Heart right ventricle (tissue), 16 donors: Measurements from ENCODE around the gene RPP25L. TPM values are rescaled to one million over a fixed set of nuclear protein-coding genes. Genes with fewer than 3 reads are reported as not detected.
A peak's percentile ranks its signal among the peaks of the same experiment; 100 is the strongest.

Source experiments
- ATAC-seq, 8 donors: fragments of 200-7000 bp; cut with Tn5 transposase; one replicate each; pipeline ENCODE4 v1.9.1; 2020; ENCODE audit warnings: mild to moderate bottlenecking in 8 of 8, moderate library complexity in 8 of 8, moderate number of reproducible peaks in 1 of 8
- DNase-seq, 2 donors: peaks; one replicate each; pipeline ENCODE4 v3.0.0-alpha.2; 2020
- H3K27ac ChIP-seq, 10 donors: fragments of 200-600 bp; sonication (generic) in 2 of 10; one replicate each; pipeline versions ENCODE4 v1.5.0 to v1.8.0; 2020 to 2022; ENCODE audit warnings: mild to moderate bottlenecking in 3 of 10
- H3K27me3 ChIP-seq, 7 donors: fragments of 200-600 bp; one replicate each; pipeline ENCODE4 v1.8.0; 2021 to 2022; ENCODE audit warnings: mild to moderate bottlenecking in 2 of 7
- H3K36me3 ChIP-seq, 9 donors: fragments of 200-600 bp; sonication (generic) in 1 of 9; one replicate each; pipeline versions ENCODE4 v1.5.0 to v1.8.0; 2020 to 2022; ENCODE audit warnings: mild to moderate bottlenecking in 2 of 9
- H3K4me1 ChIP-seq, 9 donors: fragments of 200-600 bp; sonication (generic) in 1 of 9; one replicate each; pipeline versions ENCODE4 v1.5.0 to v1.8.0; 2020 to 2022; ENCODE audit warnings: mild to moderate bottlenecking in 4 of 9
- H3K4me3 ChIP-seq, 10 donors: fragments of 200-600 bp; sonication (generic) in 2 of 10; one replicate each; pipeline versions ENCODE4 v1.5.0 to v1.8.0; 2020 to 2022; ENCODE audit warnings: mild to moderate bottlenecking in 7 of 10, moderate library complexity in 2 of 10
- H3K9me3 ChIP-seq, 11 donors: fragments of 200-600 bp in 10 of 11; sonication (generic) in 2 of 11; one replicate each; pipeline versions ENCODE4 v1.5.0 to v1.8.0; 2013 to 2022; ENCODE audit warnings: mild to moderate bottlenecking in 2 of 11, control low read depth in 1 of 11, moderate library complexity in 1 of 11
- WGBS, 2 donors: extraction: QIAGEN DNeasy Blood & Tissue Kit; methylation state at CpG; one replicate each; pipeline ENCODE4 v1.1.7; 2013; ENCODE audit warnings: inconsistent platforms in 1 of 2; 5-methylcytosine and 5-hydroxymethylcytosine counted together
- intact Hi-C, 10 donors: fragments of 100-400 bp; cut with DNase I; formaldehyde crosslinking; loops; one replicate each; pipeline versions ENCODE4 v1.11.1 to v1.14.2; 2022
- polyA plus RNA-seq, 2 donors: library from polyadenylated mRNA; stranded (reverse); fragments of 200-250 nt; gene quantifications; one replicate each; pipeline ENCODE4 v1.2.3, GENCODE V29; 2013
- total RNA-seq, 10 donors: library from RNA; stranded (reverse); fragmentation: NEBNext Ultra II Directional in 3 of 10; extraction: Animal tissue kit (Norgen Biotek cat#: 25700) in 3 of 10; gene quantifications; one replicate each; pipeline versions ENCODE4 v1.2.1 to v1.2.4, GENCODE V29; 2021 to 2023
- TF ChIP-seq, protein P1 (sequence below), 9 donors: fragments of 200-600 bp; sonication (generic) in 2 of 9; IDR thresholded peaks; one replicate each; pipeline versions ENCODE4 v1.5.0 to v1.8.0; 2021 to 2022; ENCODE audit warnings: antibody characterized with exemption in 9 of 9, mild to moderate bottlenecking in 5 of 9, moderate library complexity in 1 of 9
- donor health status: Arrhythmogenic right ventricular cardiomyopathy.
- donor health status: ischemic (EF 13 %, LVEDD 7.1; RV severe dilation, severe dysfunction).
- donor health status: healthy with polysubstance abuse.
- donor health status: DM: no; HTN: yes; CAD: no.
- donor health status: DM: no; HTN: no; CAD: no.
- donor health status: ischemic (EF 25% LVEDD 6.9; RV normal size, moderate dysfunction).
- donor health status: ischemic (EF 25% LVEDD 5.7; RV mildly dilated, moderate dysfunction).
- donor health status: healthy.
- donor health status: DM: yes; HTN: yes; CAD: no.
- donor health status: Ischemic cardiomyopathy.
- donor health status: ischemic (EF 35%, LVEDD 5.7; RV mildly dilated, moderate dysfunction).
- donor health status: nonischemic (EF 11% LVEDD 7.7; RV severe dilation, severe dysfunction).
- donor health status: DM: yes; HTN: yes; CAD: no.
- donor health status: PGD.
- donor health status: ischemic (EF 29% LVEDD 5.4; RV normal size, mild dysfunction).
- donor health status: nonischemic (EF 23%, LVEDD 6.1; RV moderate dilation, normal function).

RPP25L gene
- total and polyA plus RNA-seq, 12 donors, result 29.2 to 51.0 (median 39.2) TPM

GRCh38 chr9:34579104-34579807 is 32.6 kb downstream of the RPP25L start:
- TF ChIP-seq, protein P1, sequence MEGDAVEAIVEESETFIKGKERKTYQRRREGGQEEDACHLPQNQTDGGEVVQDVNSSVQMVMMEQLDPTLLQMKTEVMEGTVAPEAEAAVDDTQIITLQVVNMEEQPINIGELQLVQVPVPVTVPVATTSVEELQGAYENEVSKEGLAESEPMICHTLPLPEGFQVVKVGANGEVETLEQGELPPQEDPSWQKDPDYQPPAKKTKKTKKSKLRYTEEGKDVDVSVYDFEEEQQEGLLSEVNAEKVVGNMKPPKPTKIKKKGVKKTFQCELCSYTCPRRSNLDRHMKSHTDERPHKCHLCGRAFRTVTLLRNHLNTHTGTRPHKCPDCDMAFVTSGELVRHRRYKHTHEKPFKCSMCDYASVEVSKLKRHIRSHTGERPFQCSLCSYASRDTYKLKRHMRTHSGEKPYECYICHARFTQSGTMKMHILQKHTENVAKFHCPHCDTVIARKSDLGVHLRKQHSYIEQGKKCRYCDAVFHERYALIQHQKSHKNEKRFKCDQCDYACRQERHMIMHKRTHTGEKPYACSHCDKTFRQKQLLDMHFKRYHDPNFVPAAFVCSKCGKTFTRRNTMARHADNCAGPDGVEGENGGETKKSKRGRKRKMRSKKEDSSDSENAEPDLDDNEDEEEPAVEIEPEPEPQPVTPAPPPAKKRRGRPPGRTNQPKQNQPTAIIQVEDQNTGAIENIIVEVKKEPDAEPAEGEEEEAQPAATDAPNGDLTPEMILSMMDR (IDR thresholded peaks at IDR 0.05), result no peak
- Histone ChIP-seq H3K36me3 (no peaks in the 10 kb centered on the region), H3K4me3 (no peak overlapping the region), H3K9me3 (no peaks in the 10 kb centered on the region), H3K27ac (no peak overlapping the region), H3K27me3 (peaks cover 7 to 68% (median 46%) of the 10 kb centered on the region in 7 donors), H3K4me1 (peaks cover 3 to 20% (median 12%) of the 10 kb centered on the region in 9 donors)
- WGBS, 2 donors, result 11 to 14% methylated on average over 15 to 17 of the region's 17 CpGs
- peak in 7 of 8 donors; percentile 44 to 80 (median 58) for ATAC-seq
- no peak for DNase-seq
- intact Hi-C loops, result no loop called here

DNA sequence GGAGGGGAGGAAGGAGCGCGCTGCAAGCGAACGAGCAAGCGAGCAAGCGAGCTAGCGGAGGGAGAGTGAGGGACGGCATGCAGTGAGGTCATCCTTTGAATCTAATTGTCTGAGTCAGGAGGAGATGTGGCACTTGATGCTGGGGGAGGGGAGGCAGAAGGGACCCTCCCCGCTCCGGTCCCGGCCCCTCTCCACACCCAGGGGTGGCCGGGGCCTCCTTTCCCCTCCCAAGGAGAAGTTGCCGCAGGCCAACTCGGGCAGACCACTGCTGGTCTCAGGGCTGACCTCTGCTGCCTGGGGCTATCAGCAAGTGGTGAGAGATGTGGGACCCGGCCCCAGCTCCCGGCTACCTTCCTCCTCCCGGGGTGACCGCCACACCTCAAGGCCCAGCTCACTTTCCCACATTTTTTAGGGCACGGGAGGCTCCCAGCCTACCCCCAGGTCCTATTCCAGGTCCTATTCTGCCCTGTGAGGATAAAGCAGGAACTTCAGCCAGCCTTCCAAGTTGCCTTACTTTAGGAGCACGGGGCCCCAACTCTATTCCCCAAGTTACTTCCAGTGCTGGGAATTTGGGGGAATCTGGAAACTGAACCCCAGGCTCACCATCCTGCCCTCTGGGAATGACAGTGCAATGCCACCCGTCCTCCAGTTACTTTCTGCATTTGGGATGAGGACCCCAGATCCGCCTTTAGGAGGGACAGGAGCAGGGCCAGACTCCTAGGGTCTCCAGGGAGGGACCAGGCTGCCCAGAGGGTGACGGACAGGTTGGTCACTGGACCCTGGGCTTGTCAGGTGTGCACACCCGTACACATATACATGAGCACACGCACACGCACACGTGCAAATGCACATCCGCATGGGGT is 33.4 kb downstream of the RPP25L start:
- intact Hi-C loops, result no loop called here
- WGBS, 2 donors, result 27% methylated on average over 28 of the region's 28 CpGs
- no peaks in the 10 kb centered on the region for H3K36me3 ChIP-seq
- H3K4me1 ChIP-seq, result peaks cover 3 to 20% (median 12%) of the 10 kb centered on the region in 9 donors
- peaks cover 7 to 68% (median 40%) of the 10 kb centered on the region in 7 donors for H3K27me3 ChIP-seq
- TF ChIP-seq, protein P1 (IDR thresholded peaks at IDR 0.05), result no peak
- no peak overlapping the region for H3K27ac ChIP-seq
- DNase-seq (no peak), ATAC-seq (peak; percentile 10 to 76 (median 50))
- H3K4me3 ChIP-seq, result peak overlapping the region in 8 of 10 donors; percentile 15 to 43 (median 30)
- H3K9me3 ChIP-seq, result no peaks in the 10 kb centered on the region

- H3K27me3 ChIP-seq, result peaks cover 7 to 62% (median 35%) of the 10 kb centered on the region in 7 donors
- no peak for ATAC-seq
- intact Hi-C loops, result no loop called here
- TF ChIP-seq, protein P1 (IDR thresholded peaks at IDR 0.05), result no peak
- H3K4me3 ChIP-seq, result peak overlapping the region in 8 of 10 donors; percentile 15 to 43 (median 30)
- H3K36me3 ChIP-seq, result no peaks in the 10 kb centered on the region
- 6 to 12% methylated on average over 56 to 59 of the region's 62 CpGs for WGBS, 2 donors
- DNase-seq, result no peak
- H3K27ac ChIP-seq, result no peak overlapping the region
- H3K9me3 ChIP-seq, result no peaks in the 10 kb centered on the region
- H3K4me1 ChIP-seq, result peaks cover 3 to 20% (median 12%) of the 10 kb centered on the region in 9 donors
Measured at GRCh38 chr9:34577400-34578240, 34.3 kb downstream of the RPP25L start.
